H1 (cell line): ENCODE measurements around the gene IL27RA. TPM values are rescaled to one million over a fixed set of nuclear protein-coding genes. Genes with fewer than 3 reads are reported as not detected.

Experiments used
- CTCF ChIA-PET: fragments of 300-600 bp; sonication (Branson Sonifier 250); formaldehyde crosslinking; loops from one replicate; lab custom pipeline; 2021; ENCODE audit not compliant: partially characterized antibody; lab: Charles Lee
- POLR2A ChIA-PET: fragments of 300-600 bp; sonication (Branson Sonifier 250); formaldehyde crosslinking; loops from one replicate; lab custom pipeline; 2021; ENCODE audit warnings: inconsistent platforms; ENCODE audit not compliant: partially characterized antibody; lab: Charles Lee
- DNase-seq, 2 experiments: peaks; one replicate each; pipeline versions ENCODE4 v3.0.0 to v3.0.0-alpha.2; 2010 to 2022; ENCODE audit warnings: low spot score in 2 of 2, low read depth in 1 of 2, mixed read lengths in 1 of 2
- FAIRE-seq: peaks from 2 replicates; lab custom pipeline; 2011; peaks lifted over from hg19 to GRCh38; lab: Jason Lieb, UNC
- H2AFZ ChIP-seq: 2 replicates; pipeline ENCODE4 v1.8.1; 2012; ENCODE audit warnings: low read length, inconsistent platforms
- H2AK5ac ChIP-seq: 2 replicates; pipeline ENCODE4 v1.6.1; 2013; ENCODE audit warnings: low read depth, low read length
- H2BK120ac ChIP-seq: replicated peaks from 2 replicates; pipeline ENCODE3; 2013; ENCODE audit warnings: low read depth, low read length, inconsistent platforms
- H2BK12ac ChIP-seq: 2 replicates; pipeline ENCODE4 v1.6.1; 2013; ENCODE audit warnings: low read depth, low read length
- H2BK15ac ChIP-seq: 2 replicates; pipeline ENCODE4 v1.6.1; 2013; ENCODE audit warnings: low read length
- H2BK20ac ChIP-seq: 2 replicates; pipeline ENCODE4 v1.6.1; 2013; ENCODE audit warnings: low read length
- H2BK5ac ChIP-seq: 2 replicates; pipeline ENCODE4 v1.6.1; 2013; ENCODE audit warnings: low read depth, low read length
- H3K14ac ChIP-seq: 2 replicates; pipeline ENCODE4 v1.6.1; 2013; ENCODE audit warnings: inconsistent platforms; ENCODE audit not compliant: insufficient read length
- H3K18ac ChIP-seq: 2 replicates; pipeline ENCODE4 v1.6.1; 2013; ENCODE audit warnings: low read length; ENCODE audit errors: extremely low read depth
- H3K23ac ChIP-seq: 2 replicates; pipeline ENCODE4 v1.6.1; 2013; ENCODE audit warnings: inconsistent platforms; ENCODE audit not compliant: insufficient read length
- H3K23me2 ChIP-seq: 2 replicates; pipeline ENCODE4 v1.6.1; 2013; ENCODE audit warnings: low read depth, low read length
- H3K27ac ChIP-seq: 2 replicates; pipeline ENCODE4 v1.6.1; 2011; ENCODE audit warnings: low read depth, low read length, inconsistent platforms
- H3K27me3 ChIP-seq, 4 experiments: replicated peaks in 1 of 4; 1 replicate in 1 of 4; 2 replicates in 3 of 4; pipeline versions ENCODE4 v1.6.1 to v1.8.1; 2011 to 2013; ENCODE audit warnings: low read length in 3 of 4, mild to moderate bottlenecking in 3 of 4, inconsistent platforms in 2 of 4, mixed read lengths in 2 of 4, moderate library complexity in 1 of 4; ENCODE audit not compliant: control insufficient read depth in 3 of 4, insufficient read depth in 3 of 4; ENCODE audit errors: extremely low read depth in 1 of 4
- H3K36me3 ChIP-seq, 4 experiments: 2 replicates each; pipeline versions ENCODE4 v1.6.1 to v1.8.1; 2011 to 2013; ENCODE audit warnings: mild to moderate bottlenecking in 4 of 4, low read length in 3 of 4, moderate library complexity in 2 of 4, control low read depth in 1 of 4, inconsistent platforms in 1 of 4; ENCODE audit not compliant: insufficient read depth in 4 of 4, control insufficient read depth in 2 of 4
- H3K4ac ChIP-seq: replicated peaks from 2 replicates; pipeline ENCODE3; 2013; ENCODE audit warnings: low read length, low read depth, mixed read lengths, inconsistent platforms; ENCODE audit not compliant: insufficient read length
- H3K4me1 ChIP-seq, 4 experiments: replicated peaks in 1 of 4; 1 replicate in 1 of 4; 2 replicates in 3 of 4; pipeline versions ENCODE4 v1.6.1 to v1.8.1; 2011 to 2013; ENCODE audit warnings: low read length in 3 of 4, inconsistent platforms in 2 of 4, mixed read lengths in 1 of 4; ENCODE audit not compliant: insufficient read depth in 4 of 4, control insufficient read depth in 3 of 4
- H3K4me2 ChIP-seq, 2 experiments: 2 replicates each; pipeline versions ENCODE4 v1.6.1 to v1.8.1; 2011 to 2013; ENCODE audit warnings: low read depth in 2 of 2, low read length in 2 of 2, control low read depth in 1 of 2, inconsistent platforms in 1 of 2, mild to moderate bottlenecking in 1 of 2; ENCODE audit not compliant: insufficient read depth in 1 of 2
- H3K4me3 ChIP-seq, 4 experiments: fragments of 200-600, 300-600 bp in 1 of 4; sonication (generic), shearing (Covaris generic), sonication (Bioruptor Twin) in 1 of 4; 2 replicates each; pipeline versions ENCODE4 v1.5.1 to v1.8.1; 2011 to 2016; ENCODE audit warnings: low read length in 4 of 4, low read depth in 3 of 4, control low read depth in 2 of 4, inconsistent platforms in 2 of 4, mild to moderate bottlenecking in 2 of 4, mixed read lengths in 1 of 4, moderate library complexity in 1 of 4; ENCODE audit not compliant: insufficient read depth in 2 of 4; ENCODE audit errors: extremely low read depth in 1 of 4
- H3K56ac ChIP-seq: replicated peaks from 2 replicates; pipeline ENCODE3; 2013; ENCODE audit warnings: low read depth, mild to moderate bottlenecking, mixed read lengths, low read length, inconsistent platforms; ENCODE audit not compliant: insufficient read length
- H3K79me1 ChIP-seq: 2 replicates; pipeline ENCODE4 v1.6.1; 2013; ENCODE audit warnings: low read depth, low read length, control low read depth
- H3K79me2 ChIP-seq, 2 experiments: 2 replicates each; pipeline versions ENCODE4 v1.6.1 to v1.8.1; 2012 to 2013; ENCODE audit warnings: low read length in 2 of 2, mild to moderate bottlenecking in 2 of 2, inconsistent platforms in 1 of 2; ENCODE audit not compliant: insufficient read depth in 2 of 2, control insufficient read depth in 1 of 2
- H3K9ac ChIP-seq, 4 experiments: replicated peaks in 1 of 4; 1 replicate in 1 of 4; 2 replicates in 3 of 4; pipeline versions ENCODE4 v1.6.1 to v1.8.1; 2011 to 2013; ENCODE audit warnings: low read depth in 3 of 4, low read length in 3 of 4, control low read depth in 2 of 4, mild to moderate bottlenecking in 2 of 4, moderate library complexity in 2 of 4, inconsistent platforms in 1 of 4; ENCODE audit errors: extremely low read depth in 1 of 4
- H3K9me3 ChIP-seq, 2 experiments: 2 replicates each; pipeline versions ENCODE4 v1.6.1 to v1.8.1; 2012 to 2013; ENCODE audit warnings: mild to moderate bottlenecking in 2 of 2, moderate library complexity in 2 of 2, control low read depth in 1 of 2, inconsistent platforms in 1 of 2, low read depth in 1 of 2, low read length in 1 of 2, mixed read lengths in 1 of 2; ENCODE audit not compliant: insufficient read depth in 2 of 2
- H4K20me1 ChIP-seq, 2 experiments: replicated peaks in 1 of 2; 2 replicates each; pipeline versions ENCODE3 to v1.8.1; 2011 to 2013; ENCODE audit warnings: inconsistent platforms in 2 of 2, low read length in 2 of 2, mild to moderate bottlenecking in 1 of 2; ENCODE audit not compliant: insufficient read depth in 2 of 2, control insufficient read depth in 1 of 2
- H4K5ac ChIP-seq: 2 replicates; pipeline ENCODE4 v1.6.1; 2013; ENCODE audit warnings: low read length, low read depth, mixed read lengths, inconsistent platforms; ENCODE audit not compliant: insufficient read length
- H4K8ac ChIP-seq: 2 replicates; pipeline ENCODE4 v1.8.0; 2013; ENCODE audit warnings: mild to moderate bottlenecking, moderate library complexity, low read length, inconsistent platforms; ENCODE audit not compliant: insufficient read depth; ENCODE audit errors: extremely low read depth
- H4K91ac ChIP-seq: replicated peaks from 2 replicates; pipeline ENCODE3; 2013; ENCODE audit warnings: low read length, mixed read lengths, inconsistent platforms; ENCODE audit not compliant: insufficient read length
- CTCF ChIP-seq, 3 experiments: IDR thresholded peaks; 1 replicate in 2 of 3; 2 replicates in 1 of 3; pipeline versions ENCODE4 v1.5.1 to v1.6.1; 2011; ENCODE audit warnings: low read length in 3 of 3, mild to moderate bottlenecking in 3 of 3, inconsistent platforms in 2 of 3, low read depth in 1 of 3, moderate library complexity in 1 of 3; ENCODE audit not compliant: insufficient read depth in 1 of 3; ENCODE audit errors: control extremely low read depth in 1 of 3
- EP300 ChIP-seq, 2 experiments: IDR thresholded peaks; 1 replicate in 1 of 2; 2 replicates in 1 of 2; pipeline ENCODE4 v1.6.1; 2011 to 2012; ENCODE audit warnings: low read depth in 2 of 2, low read length in 2 of 2, mild to moderate bottlenecking in 2 of 2, borderline replicate concordance in 1 of 2, inconsistent platforms in 1 of 2, moderate library complexity in 1 of 2
- GABPA ChIP-seq: IDR thresholded peaks from 2 replicates; pipeline ENCODE4 v1.6.1; 2011; ENCODE audit warnings: mild to moderate bottlenecking, low read length, moderate library complexity, borderline replicate concordance; ENCODE audit not compliant: insufficient read depth
- MAFK ChIP-seq: IDR thresholded peaks from 2 replicates; pipeline ENCODE4 v1.6.1; 2012; ENCODE audit warnings: low read depth, mild to moderate bottlenecking, improper control_type of control experiment, low read length
- RAD21 ChIP-seq, 2 experiments: IDR thresholded peaks in 1 of 2; conservative IDR thresholded peaks in 1 of 2; 2 replicates each; pipeline ENCODE4 v1.6.1; 2011; ENCODE audit warnings: low read depth in 2 of 2, low read length in 2 of 2, improper control_type of control experiment in 1 of 2, inconsistent platforms in 1 of 2, mild to moderate bottlenecking in 1 of 2, moderate library complexity in 1 of 2
- WGBS, 2 experiments: shearing (Covaris generic) in 1 of 2; methylation state at CpG; one replicate each; pipeline versions ENCODE4 v1.1.6 to v1.1.7; 2013 to 2015; ENCODE audit warnings: low lambda C conversion rate in 2 of 2, mixed read lengths in 2 of 2, inconsistent platforms in 1 of 2, low coverage in 1 of 2, missing lambda C conversion rate in 1 of 2; ENCODE audit not compliant: insufficient replicate concordance in 2 of 2, insufficient coverage in 1 of 2, insufficient read length in 1 of 2; ENCODE audit errors: extremely low coverage in 1 of 2, missing lambda C conversion rate in 1 of 2; 5-methylcytosine and 5-hydroxymethylcytosine counted together
- polyA plus RNA-seq, 7 experiments: library from polyadenylated mRNA; depleted of rRNA in 3 of 7; stranded (reverse) in 5 of 7; unstranded in 2 of 7; fragments of >200 nt in 5 of 7; fragments of 200-250 nt in 2 of 7; gene quantifications; 1 replicate in 5 of 7; 2 replicates in 1 of 7; 4 replicates in 1 of 7; pipeline versions ENCODE4 v1.2.1 to v1.2.3, GENCODE V29; 2011 to 2013; ENCODE audit warnings: missing spikeins in 2 of 7, mixed read lengths in 2 of 7
- total RNA-seq: library from RNA; stranded (reverse); fragmentation: NEBNext Ultra II Directional; extraction: Animal tissue kit (Norgen Biotek cat#: 25700); gene quantifications from 2 replicates; pipeline ENCODE4 v1.2.1, GENCODE V29; 2021

The IL27RA gene
- total and polyA plus RNA-seq, 2 of the 8 experiments (the other 6 are each of a cell fraction or from before 2014, with no cell fraction given), result 9.9 to 14.7 TPM

DNA sequence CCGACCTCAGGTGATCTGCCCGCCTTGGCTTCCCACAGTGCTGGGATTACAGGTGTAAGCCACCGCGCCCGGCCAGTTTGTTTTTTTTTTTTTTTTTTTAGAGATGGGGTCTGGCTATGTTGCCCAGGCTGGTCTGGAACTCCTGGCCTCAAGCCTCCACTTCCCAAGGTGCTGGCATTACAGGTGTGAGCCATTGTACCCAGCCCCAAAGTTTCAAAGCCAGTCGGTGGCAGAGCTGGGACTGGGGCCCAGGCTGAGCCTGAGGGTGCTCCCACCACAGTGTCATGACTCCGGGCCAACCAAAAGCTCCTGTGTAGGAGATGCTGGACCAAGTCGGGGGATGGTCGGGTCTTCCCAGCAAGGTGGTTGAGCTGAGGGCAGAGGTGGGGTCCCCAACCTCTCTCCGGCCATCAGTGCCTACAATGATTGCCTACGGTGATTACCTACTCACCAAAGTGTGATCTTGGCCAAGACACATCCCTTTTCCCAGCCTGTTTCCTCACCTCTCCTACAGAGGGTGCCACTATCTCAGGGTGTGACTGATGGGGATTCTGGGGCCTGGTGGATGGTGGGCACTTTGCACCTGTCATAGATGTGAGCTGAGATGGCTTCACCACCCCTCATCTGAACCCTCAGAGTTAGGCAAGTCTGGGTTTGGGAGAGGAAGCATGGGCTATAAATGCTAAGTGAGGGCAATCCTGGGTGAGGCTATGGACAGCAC is 64.9 kb downstream of the IL27RA start:
- peaks cover 0 to 3% (median 0%) of the 10 kb centered on the region in 4 experiments; a peak in 1 of 7 replicates for H3K4me1 ChIP-seq
- no peak overlapping the region for H3K56ac ChIP-seq
- no peak overlapping the region for H4K91ac ChIP-seq
- peaks cover 8% of the 10 kb centered on the region in 2 experiments; a peak in 3 of 4 replicates for H3K9me3 ChIP-seq
- H3K4me2 ChIP-seq, result no peak overlapping the region
- CTCF ChIA-PET, result interaction anchor here (0.6 to 7.6 kb wide), 12 partner anchors 9 to 252 kb away, joined by 3 to 105 read pairs (median 3); partner anchors contain the start of gene PRKACA
- no peak for FAIRE-seq
- TF ChIP-seq RAD21 (IDR thresholded peaks at IDR 0.05 in 1 of 2, conservative IDR thresholded peaks at IDR 0.05 in 1 of 2; ENCODE audit: low read depth in 2 of 2, low read length in 2 of 2) (peak; percentile 66 to 74), GABPA (no peak), MAFK (no peak), CTCF (IDR thresholded peaks at IDR 0.05; ENCODE audit: control extremely low read depth in 1 of 3, insufficient read depth in 1 of 3, low read depth in 1 of 3, low read length in 3 of 3) (peak; percentile 60 to 79 (median 64)), EP300 (IDR thresholded peaks at IDR 0.05; ENCODE audit: borderline replicate concordance in 1 of 2, low read depth in 2 of 2, low read length in 2 of 2) (no peak)
- TF ChIP-seq, all 59 proteins: peak for 2
- Histone ChIP-seq H2AFZ (no peak overlapping the region), H3K36me3 (no peaks in the 10 kb centered on the region), H4K8ac (peak overlapping the region; percentile 3; the same call in 1 of the 2 replicates), H2BK5ac (no peak overlapping the region), H3K9ac (no peak overlapping the region), H3K27me3 (no peaks in the 10 kb centered on the region; a peak in 2 of 7 replicates), H3K14ac (no peak overlapping the region), H4K5ac (no peak overlapping the region), H3K4me3 (no peak overlapping the region), H3K27ac (no peak overlapping the region), H2BK120ac (no peak overlapping the region), H3K4ac (no peak overlapping the region), H2BK12ac (no peak overlapping the region), H2BK15ac (no peak overlapping the region), H3K23me2 (peaks cover 7% of the 10 kb centered on the region), H2BK20ac (no peak overlapping the region), H4K20me1 (peaks cover 0 to 8% of the 10 kb centered on the region in 2 experiments), H3K23ac (no peak overlapping the region), H3K79me1 (no peaks in the 10 kb centered on the region), H3K18ac (no peak overlapping the region), H2AK5ac (no peak overlapping the region), H3K79me2 (no peaks in the 10 kb centered on the region)
- DNase-seq, result no peak
- 96% methylated on average over 10 of the region's 11 CpGs; no CpG with 5 or more reads in 1 of the 2 experiments for WGBS, 2 experiments
- POLR2A ChIA-PET, result interaction anchor here (0.6 to 1.4 kb wide), 3 partner anchors 40 to 376 kb away, joined by 3 to 5 read pairs (median 3); partner anchors contain the start of gene ASF1B
